Thyroid gland (tissue), 4 donors: Measurements from ENCODE around the gene POLR3GL. TPM values are rescaled to one million over a fixed set of nuclear protein-coding genes. Genes with fewer than 3 reads are reported as not detected.
"Not testable (repeated sequence)": the region's sequence is repeated elsewhere in the genome, so short reads cannot be mapped to it uniquely, and the experiment has no call there.

Source experiments
- DNase-seq, 2 donors: peaks; one replicate each; pipeline ENCODE4 v3.0.0-alpha.2; 2019
- H3K27ac ChIP-seq, 3 donors: fragments of 200-600 bp; sonication (generic); 1 replicate in 2 of 3; 2 replicates in 1 of 3; pipeline ENCODE4 v1.5.1; 2016 to 2019; ENCODE audit warnings: mild to moderate bottlenecking in 1 of 3, moderate library complexity in 1 of 3
- H3K27me3 ChIP-seq: fragments of 200-600 bp; sonication (generic); one replicate; pipeline ENCODE4 v1.5.1; 2019
- H3K36me3 ChIP-seq, 2 donors: fragments of 200-600 bp; sonication (generic); one replicate each; pipeline ENCODE4 v1.5.1; 2016 to 2019
- H3K4me1 ChIP-seq, 2 donors: fragments of 200-600 bp; sonication (generic); one replicate each; pipeline ENCODE4 v1.5.1; 2017 to 2019
- H3K4me3 ChIP-seq, 3 donors: fragments of 200-600 bp; sonication (generic); replicated peaks in 1 of 3; 1 replicate in 2 of 3; 2 replicates in 1 of 3; pipeline ENCODE4 v1.5.1; 2016; ENCODE audit warnings: mild to moderate bottlenecking in 1 of 3
- H3K9me3 ChIP-seq: fragments of 200-600 bp; sonication (generic); one replicate; pipeline ENCODE4 v1.5.1; 2017
- POLR2A ChIP-seq, 2 donors: fragments of 450-650 bp; IDR thresholded peaks; one replicate each; pipeline ENCODE4 v1.6.1; 2017; ENCODE audit warnings: antibody characterized with exemption in 2 of 2, mild to moderate bottlenecking in 2 of 2, moderate library complexity in 1 of 2
- WGBS, 2 donors: methylation state at CpG; one replicate each; pipeline ENCODE4 v1.1.5; 2017; 5-methylcytosine and 5-hydroxymethylcytosine counted together
- intact Hi-C: fragments of 100-400 bp; cut with DNase I; formaldehyde crosslinking; loops from one replicate; pipeline ENCODE4 v1.15.1; 2023
- total RNA-seq, 4 donors: library from RNA; depleted of rRNA; stranded (reverse); fragments of >200 nt; gene quantifications; one replicate each; pipeline ENCODE4 v1.2.3, GENCODE V29; 2016
- TF ChIP-seq, protein P1 (sequence below), 6 experiments: fragments of 200-600 bp in 3 of 6; fragments of 450-650 bp in 3 of 6; sonication (generic) in 3 of 6; IDR thresholded peaks; one replicate each; pipeline ENCODE4 v1.5.1; 2016 to 2019; ENCODE audit warnings: antibody characterized with exemption in 6 of 6, mild to moderate bottlenecking in 2 of 6, inconsistent platforms in 1 of 6, moderate library complexity in 1 of 6

The POLR3GL gene
- total RNA-seq, 4 donors from 2014 or later, result 12.5 to 36.4 (median 22.7) TPM

DNA sequence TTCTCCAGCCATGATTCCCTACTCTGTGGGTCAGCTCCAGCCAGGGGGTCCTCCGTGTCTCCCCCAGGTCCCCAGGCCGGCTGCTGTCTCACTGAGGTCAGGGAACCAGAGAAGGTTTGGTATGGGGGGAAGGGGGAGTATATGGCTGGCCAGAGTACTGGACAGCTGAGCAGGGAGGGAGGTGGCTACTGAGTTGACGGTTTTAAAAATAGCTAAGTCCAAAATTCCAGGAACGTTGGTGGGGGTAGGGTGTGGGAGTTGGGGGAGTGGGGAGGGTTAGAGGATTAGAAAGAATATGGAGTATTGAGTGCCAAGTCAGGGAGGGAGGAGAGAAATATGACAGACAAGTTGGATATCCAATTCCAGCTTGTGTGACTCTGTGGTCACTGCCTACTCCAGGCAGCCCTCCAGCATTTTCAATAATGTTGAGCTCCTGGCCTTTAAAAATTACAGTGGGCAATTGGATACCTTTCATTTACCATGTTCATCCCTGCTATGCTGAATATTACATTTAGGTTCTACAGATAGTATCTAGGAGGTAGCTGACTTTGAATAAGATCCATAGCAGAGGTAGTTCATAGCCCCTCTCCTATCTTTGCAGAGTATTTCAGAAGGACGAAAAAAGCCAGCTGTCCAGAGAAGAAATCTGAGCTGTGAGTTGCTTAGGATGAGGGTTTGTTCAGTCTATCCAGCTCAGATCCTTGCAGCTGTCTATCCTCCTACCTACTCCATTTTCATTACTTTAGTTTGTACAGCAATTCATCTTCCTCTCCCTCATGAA lies 57.3 kb downstream of the POLR3GL start, which contains the start of gene HJV:
HJV (minus strand) TSS at position 114 of the 781 bp plus-strand sequence. CDS start 1,504 bp downstream, outside the sequence.
- Histone ChIP-seq H3K9me3 (no peaks in the 10 kb centered on the region), H3K4me1 (peaks cover 0 to 5% of the 10 kb centered on the region in 2 donors), H3K27ac (no peak within 1 kb of the TSS), H3K27me3 (peaks cover 6% of the 10 kb centered on the region), H3K36me3 (no peaks in the 10 kb centered on the region), H3K4me3 (no peak within 1 kb of the TSS)
- no peak for TF ChIP-seq POLR2A (IDR thresholded peaks at IDR 0.05)
- TF ChIP-seq, protein P1, sequence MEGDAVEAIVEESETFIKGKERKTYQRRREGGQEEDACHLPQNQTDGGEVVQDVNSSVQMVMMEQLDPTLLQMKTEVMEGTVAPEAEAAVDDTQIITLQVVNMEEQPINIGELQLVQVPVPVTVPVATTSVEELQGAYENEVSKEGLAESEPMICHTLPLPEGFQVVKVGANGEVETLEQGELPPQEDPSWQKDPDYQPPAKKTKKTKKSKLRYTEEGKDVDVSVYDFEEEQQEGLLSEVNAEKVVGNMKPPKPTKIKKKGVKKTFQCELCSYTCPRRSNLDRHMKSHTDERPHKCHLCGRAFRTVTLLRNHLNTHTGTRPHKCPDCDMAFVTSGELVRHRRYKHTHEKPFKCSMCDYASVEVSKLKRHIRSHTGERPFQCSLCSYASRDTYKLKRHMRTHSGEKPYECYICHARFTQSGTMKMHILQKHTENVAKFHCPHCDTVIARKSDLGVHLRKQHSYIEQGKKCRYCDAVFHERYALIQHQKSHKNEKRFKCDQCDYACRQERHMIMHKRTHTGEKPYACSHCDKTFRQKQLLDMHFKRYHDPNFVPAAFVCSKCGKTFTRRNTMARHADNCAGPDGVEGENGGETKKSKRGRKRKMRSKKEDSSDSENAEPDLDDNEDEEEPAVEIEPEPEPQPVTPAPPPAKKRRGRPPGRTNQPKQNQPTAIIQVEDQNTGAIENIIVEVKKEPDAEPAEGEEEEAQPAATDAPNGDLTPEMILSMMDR (IDR thresholded peaks at IDR 0.05), result no peak
- no peak for DNase-seq
- intact Hi-C loops, result no loop called here
- whole genome bisulfite sequencing, 2 donors, result 67 to 70% methylated on average over 5 of the region's 5 CpGs

DNA sequence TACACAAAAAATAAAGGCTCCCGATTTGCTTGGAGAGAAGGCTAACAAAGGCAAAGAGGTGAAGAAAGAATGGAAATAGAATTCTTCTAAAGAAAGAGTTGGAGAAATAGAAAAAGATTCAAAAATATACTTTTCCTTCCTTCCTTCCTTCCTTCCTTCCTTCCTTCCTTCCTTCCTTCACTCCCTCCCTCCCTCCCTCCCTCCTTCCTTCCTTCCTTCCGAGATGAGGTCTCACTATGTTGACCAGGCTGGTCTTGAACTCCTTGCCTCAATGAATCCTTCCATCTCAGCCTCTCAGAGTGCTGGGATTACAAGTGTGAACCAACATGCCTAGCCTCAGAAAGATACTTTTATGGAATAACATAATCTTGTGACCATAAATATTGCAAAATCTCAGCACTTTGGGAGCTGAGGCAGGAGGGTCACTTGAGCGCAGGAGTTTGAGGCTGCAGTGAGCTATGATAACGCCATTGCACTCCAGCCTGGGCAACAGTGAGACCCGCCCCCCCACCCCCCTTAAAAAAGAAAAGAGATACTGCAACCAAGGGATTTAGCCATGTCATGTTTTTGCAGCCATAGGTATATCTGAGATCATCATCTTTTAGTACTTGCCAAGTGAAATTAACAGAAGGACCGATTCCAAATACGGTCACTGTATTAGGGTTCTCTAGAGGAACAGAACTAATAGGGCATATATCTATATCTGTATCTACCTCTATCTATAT lies 58.1 kb downstream of the POLR3GL start:
- intact Hi-C loops, result no loop called here
- Histone ChIP-seq H3K9me3 (no peaks in the 10 kb centered on the region), H3K4me3 (no peak overlapping the region), H3K36me3 (no peaks in the 10 kb centered on the region), H3K4me1 (peaks cover 0 to 5% of the 10 kb centered on the region in 2 donors), H3K27me3 (peaks cover 6% of the 10 kb centered on the region), H3K27ac (no peak overlapping the region)
- 78 to 82% methylated on average over 7 of the region's 7 CpGs for WGBS, 2 donors
- DNase-seq, result no peak
- TF ChIP-seq, protein P1 (IDR thresholded peaks at IDR 0.05), result no peak
- no peak for TF ChIP-seq POLR2A (IDR thresholded peaks at IDR 0.05)

GRCh38 chr1:146025787-146026495 lies 61.5 kb downstream of the POLR3GL start:
- H3K9me3 ChIP-seq, intact Hi-C loops, H3K27me3 ChIP-seq, DNase-seq, H3K27ac ChIP-seq, H3K4me1 ChIP-seq, H3K36me3 ChIP-seq, H3K4me3 ChIP-seq: not testable (repeated sequence)
- WGBS, 2 donors, result 83 to 84% methylated on average over 2 of the region's 2 CpGs

DNA sequence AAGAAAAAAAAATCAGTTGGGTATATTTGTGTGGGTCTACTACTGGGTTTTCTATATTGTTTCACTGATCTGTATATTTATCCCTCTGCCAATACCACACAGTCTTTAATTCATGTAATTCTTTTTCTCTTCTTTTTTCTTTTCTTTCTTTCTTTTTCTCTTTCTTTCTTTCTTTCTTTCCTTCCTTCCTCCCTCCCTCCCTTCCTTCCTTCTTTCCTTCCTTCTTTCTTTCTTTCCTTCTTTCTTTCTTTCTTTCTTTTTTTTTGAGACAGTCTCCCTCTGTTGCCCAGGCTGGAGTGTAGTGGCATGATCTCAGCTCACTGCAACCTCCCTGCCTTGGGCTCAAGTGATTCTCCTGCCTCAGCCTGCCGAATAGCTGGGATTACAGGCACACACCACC lies 62.2 kb downstream of the POLR3GL start:
- H3K36me3 ChIP-seq, H3K4me1 ChIP-seq, H3K9me3 ChIP-seq, intact Hi-C loops, H3K27ac ChIP-seq, H3K27me3 ChIP-seq, H3K4me3 ChIP-seq, DNase-seq: not testable (repeated sequence)
- 50% methylated on average over 1 of the region's 1 CpG for WGBS, 2 donors

Other genes starting within 250 kb of the POLR3GL start
- gene CD160, start 245.2 kb upstream of the POLR3GL start, total RNA-seq, result not detected
- 10 to 100 TPM; 17.2 to 33.9 (median 25.4) TPM for gene RNF115, start 140.6 kb upstream of the POLR3GL start, total RNA-seq
- gene POLR3C, start 140.5 kb upstream of the POLR3GL start, total RNA-seq, result 10 to 100 TPM; 28.0 to 36.5 (median 32.7) TPM
- 1 to 10 TPM; 2.4 to 4.6 (median 3.4) TPM for gene NUDT17, start 119.1 kb upstream of the POLR3GL start, total RNA-seq
- 10 to 100 TPM; 16.9 to 22.8 (median 20.3) TPM for gene PIAS3, start 105.6 kb upstream of the POLR3GL start, total RNA-seq
- 1 to 10 TPM in 3 of 4 donors, under 1 TPM in 1; 0.58 to 3.8 (median 1.7) TPM for gene ANKRD35, start 78.8 kb upstream of the POLR3GL start, total RNA-seq
- gene ITGA10, start 54.6 kb upstream of the POLR3GL start, total RNA-seq, result 1 to 10 TPM; 3.0 to 7.3 (median 5.0) TPM
- 10 to 100 TPM; 30.6 to 42.1 (median 37.3) TPM for gene PEX11B, start 46.0 kb upstream of the POLR3GL start, total RNA-seq
- gene RBM8A, start 37.2 kb upstream of the POLR3GL start, total RNA-seq, result 100 to 1,000 TPM; 108 to 143 (median 124) TPM
- gene LIX1L, start 6.7 kb upstream of the POLR3GL start, total RNA-seq, result 10 to 100 TPM; 18.7 to 26.9 (median 20.3) TPM
- gene ANKRD34A, start 115 bp upstream of the POLR3GL start, total RNA-seq, result 1 to 10 TPM in 2 of 4 donors, under 1 TPM in 2; 0.13 to 2.0 (median 0.97) TPM
- 1,000 to 10,000 TPM in 2 of 4 donors, 100 to 1,000 TPM in 2; 739 to 2,947 (median 1,128) TPM for gene TXNIP, start 31.9 kb downstream of the POLR3GL start, total RNA-seq
- not detected for gene HJV, start 57.0 kb downstream of the POLR3GL start, total RNA-seq
- 1 to 10 TPM in 3 of 4 donors, under 1 TPM in 1; 0.89 to 3.5 (median 2.5) TPM for gene NBPF10, start 180.1 kb downstream of the POLR3GL start, total RNA-seq